Measurements from ENCODE around the gene CRYL1.

CRYL1 gene

GRCh38 chr13:20425819-20426219, 99.8 kb downstream of the CRYL1 start:
- no peak for TF ChIP-seq CTCF (IDR thresholded peaks at IDR 0.05; ENCODE audit: extremely low read depth, missing control alignments)
- DNase-seq (ENCODE audit: low spot score) = peak; percentile 59

GRCh38 chr13:20424949-20425348, 100.7 kb downstream of the CRYL1 start:
- DNase-seq (ENCODE audit: low spot score) = no peak
- TF ChIP-seq CTCF (IDR thresholded peaks at IDR 0.05; ENCODE audit: extremely low read depth, missing control alignments) = no peak

- no peak for DNase-seq (ENCODE audit: low spot score)
- TF ChIP-seq CTCF (IDR thresholded peaks at IDR 0.05; ENCODE audit: extremely low read depth, missing control alignments) = no peak
Observed at GRCh38 chr13:20424559-20424852, 101.2 kb downstream of the CRYL1 start.

- no peak for DNase-seq (ENCODE audit: low spot score)
Observed at GRCh38 chr13:20422362-20422761, 103.3 kb downstream of the CRYL1 start.

GRCh38 chr13:20420938-20421337, 104.7 kb downstream of the CRYL1 start:
- DNase-seq (ENCODE audit: low spot score) = no peak
- no peak for TF ChIP-seq CTCF (IDR thresholded peaks at IDR 0.05; ENCODE audit: extremely low read depth, missing control alignments)

More at GRCh38 chr13:20422362-20422761, 103.3 kb downstream of the CRYL1 start:
- no peak for TF ChIP-seq CTCF (IDR thresholded peaks at IDR 0.05; ENCODE audit: extremely low read depth, missing control alignments)

GRCh38 chr13:20418953-20419352, 106.7 kb downstream of the CRYL1 start:
- DNase-seq (ENCODE audit: low spot score) = no peak
- no peak for TF ChIP-seq CTCF (IDR thresholded peaks at IDR 0.05; ENCODE audit: extremely low read depth, missing control alignments)

- no peak for TF ChIP-seq CTCF (IDR thresholded peaks at IDR 0.05; ENCODE audit: extremely low read depth, missing control alignments)
- no peak for DNase-seq (ENCODE audit: low spot score)
Observed at GRCh38 chr13:20416223-20416745, 109.4 kb downstream of the CRYL1 start.
